BLaER1 treated with 17β-estradiol and CSF1 and Interleukin-3, amounts not matched to agents 10 nM and 100 nM (cell line): ENCODE data around the gene CFAP46.

Experiments
- H3K27ac ChIP-seq, 11 experiments: shearing (Covaris generic); formaldehyde crosslinking; 2 replicates each; pipeline ENCODE4 v1.8.1; 2022
- H3K27me3 ChIP-seq, 11 experiments: shearing (Covaris generic); formaldehyde crosslinking; 2 replicates each; pipeline ENCODE4 v1.8.1; 2022
- H3K36me3 ChIP-seq, 11 experiments: shearing (Covaris generic); formaldehyde crosslinking; 2 replicates each; pipeline ENCODE4 v1.8.1; 2022
- H3K4me1 ChIP-seq, 10 experiments: shearing (Covaris generic); formaldehyde crosslinking; 2 replicates each; pipeline ENCODE4 v1.8.1; 2022
- H3K4me2 ChIP-seq, 11 experiments: shearing (Covaris generic); formaldehyde crosslinking; 2 replicates each; pipeline ENCODE4 v1.8.1; 2022
- H3K4me3 ChIP-seq, 10 experiments: shearing (Covaris generic); formaldehyde crosslinking; 2 replicates each; pipeline ENCODE4 v1.8.1; 2022
- H3K9ac ChIP-seq, 11 experiments: shearing (Covaris generic); formaldehyde crosslinking; 2 replicates each; pipeline ENCODE4 v1.8.1; 2022
- H3K9me3 ChIP-seq, 11 experiments: shearing (Covaris generic); formaldehyde crosslinking; replicated peaks in 1 of 11; 2 replicates each; pipeline ENCODE4 v1.8.1; 2022
- H4K20me1 ChIP-seq, 11 experiments: shearing (Covaris generic); formaldehyde crosslinking; 2 replicates each; pipeline ENCODE4 v1.8.1; 2022
- Cebpa-rat ChIP-seq, 11 experiments: shearing (Covaris generic); IDR thresholded peaks; 2 replicates each; pipeline ENCODE4 v1.8.1; 2022

The CFAP46 gene

GRCh38 chr10:132820056-132820455 lies 122.3 kb downstream of the CFAP46 start:
- Histone ChIP-seq H3K4me2 (no peak overlapping the region), H3K9me3 (peaks cover 32 to 62% (median 52%) of the 10 kb centered on the region in 11 experiments), H4K20me1 (no peaks in the 10 kb centered on the region; a peak in 1 of 22 replicates), H3K27me3 (no peaks in the 10 kb centered on the region), H3K4me3 (no peak overlapping the region), H3K36me3 (no peaks in the 10 kb centered on the region), H3K4me1 (peaks cover 0 to 21% (median 14%) of the 10 kb centered on the region in 10 experiments; a peak in 12 of 20 replicates), H3K9ac (no peak overlapping the region), H3K27ac (no peak overlapping the region)
- TF ChIP-seq Cebpa-rat (IDR thresholded peaks at IDR 0.05): no peak

GRCh38 chr10:132817701-132818211 lies 124.6 kb downstream of the CFAP46 start:
- Histone ChIP-seq H3K4me1 (peaks cover 0 to 33% (median 21%) of the 10 kb centered on the region in 10 experiments; a peak in 12 of 20 replicates), H3K4me3 (no peak overlapping the region), H4K20me1 (peaks cover 0 to 5% (median 0%) of the 10 kb centered on the region in 11 experiments; a peak in 2 of 22 replicates), H3K36me3 (no peaks in the 10 kb centered on the region), H3K4me2 (no peak overlapping the region), H3K9ac (no peak overlapping the region), H3K27me3 (no peaks in the 10 kb centered on the region), H3K9me3 (peaks cover 27 to 52% (median 43%) of the 10 kb centered on the region in 11 experiments), H3K27ac (no peak overlapping the region)
- no peak for TF ChIP-seq Cebpa-rat (IDR thresholded peaks at IDR 0.05)

GRCh38 chr10:132816718-132817117 lies 125.7 kb downstream of the CFAP46 start:
- H4K20me1 ChIP-seq: peaks cover 0 to 5% (median 0%) of the 10 kb centered on the region in 11 experiments; a peak in 2 of 22 replicates
- no peaks in the 10 kb centered on the region for H3K27me3 ChIP-seq
- H3K36me3 ChIP-seq: no peaks in the 10 kb centered on the region
- H3K4me3 ChIP-seq: no peak overlapping the region
- H3K4me1 ChIP-seq: peaks cover 0 to 33% (median 21%) of the 10 kb centered on the region in 10 experiments; a peak in 12 of 20 replicates
- TF ChIP-seq Cebpa-rat (IDR thresholded peaks at IDR 0.05): no peak
- H3K4me2 ChIP-seq: peak overlapping the region in 2 of 11 experiments; percentile 12 to 43; a peak in 3 of 22 replicates
- no peak overlapping the region for H3K9ac ChIP-seq
- no peak overlapping the region for H3K27ac ChIP-seq
- H3K9me3 ChIP-seq: peaks cover 17 to 41% (median 33%) of the 10 kb centered on the region in 11 experiments

GRCh38 chr10:132815168-132815857 lies 127.1 kb downstream of the CFAP46 start:
- H3K27ac ChIP-seq: no peak overlapping the region
- peak overlapping the region in 7 of 11 experiments; percentile 11 to 43 (median 32); a peak in 12 of 22 replicates for H3K4me2 ChIP-seq
- no peak for TF ChIP-seq Cebpa-rat (IDR thresholded peaks at IDR 0.05)
- no peak overlapping the region for H3K9ac ChIP-seq
- H3K9me3 ChIP-seq: peaks cover 11 to 27% (median 19%) of the 10 kb centered on the region in 11 experiments; a peak in 21 of 22 replicates
- peaks cover 0 to 13% (median 0%) of the 10 kb centered on the region in 11 experiments; a peak in 2 of 22 replicates for H4K20me1 ChIP-seq
- no peaks in the 10 kb centered on the region for H3K36me3 ChIP-seq
- peaks cover 0 to 33% (median 21%) of the 10 kb centered on the region in 10 experiments; a peak in 12 of 20 replicates for H3K4me1 ChIP-seq
- H3K4me3 ChIP-seq: no peak overlapping the region
- no peaks in the 10 kb centered on the region for H3K27me3 ChIP-seq

- TF ChIP-seq Cebpa-rat (IDR thresholded peaks at IDR 0.05): no peak
- Histone ChIP-seq H3K27me3 (no peaks in the 10 kb centered on the region), H4K20me1 (peaks cover 0 to 21% (median 0%) of the 10 kb centered on the region in 11 experiments; a peak in 2 of 22 replicates), H3K9me3 (peaks cover 4 to 19% (median 11%) of the 10 kb centered on the region in 11 experiments; a peak in 16 of 22 replicates), H3K9ac (no peak overlapping the region), H3K4me2 (peak overlapping the region in 4 of 11 experiments; percentile 5 to 38 (median 24); a peak in 4 of 22 replicates), H3K27ac (no peak overlapping the region), H3K4me3 (no peak overlapping the region), H3K36me3 (no peaks in the 10 kb centered on the region), H3K4me1 (peaks cover 0 to 33% (median 21%) of the 10 kb centered on the region in 10 experiments; a peak in 12 of 20 replicates)
Observed at GRCh38 chr10:132814469-132814856, 127.9 kb downstream of the CFAP46 start.

GRCh38 chr10:132813560-132814468 lies 128.6 kb downstream of the CFAP46 start:
- Histone ChIP-seq H4K20me1 (peaks cover 0 to 21% (median 0%) of the 10 kb centered on the region in 11 experiments; a peak in 2 of 22 replicates), H3K9ac (no peak overlapping the region), H3K27ac (no peak overlapping the region), H3K9me3 (peaks cover 0 to 15% (median 6%) of the 10 kb centered on the region in 11 experiments; a peak in 7 of 22 replicates), H3K4me1 (peaks cover 0 to 33% (median 21%) of the 10 kb centered on the region in 10 experiments; a peak in 12 of 20 replicates), H3K4me2 (peak overlapping the region in 3 of 11 experiments; percentile 5 to 38 (median 19); a peak in 3 of 22 replicates), H3K36me3 (no peaks in the 10 kb centered on the region), H3K4me3 (no peak overlapping the region), H3K27me3 (no peaks in the 10 kb centered on the region)
- no peak for TF ChIP-seq Cebpa-rat (IDR thresholded peaks at IDR 0.05)

- TF ChIP-seq Cebpa-rat (IDR thresholded peaks at IDR 0.05): no peak
- no peak overlapping the region for H3K4me2 ChIP-seq
- peaks cover 0 to 21% (median 0%) of the 10 kb centered on the region in 11 experiments; a peak in 2 of 22 replicates for H4K20me1 ChIP-seq
- H3K9me3 ChIP-seq: peaks cover 0 to 11% (median 6%) of the 10 kb centered on the region in 11 experiments; a peak in 7 of 22 replicates
- H3K27me3 ChIP-seq: no peaks in the 10 kb centered on the region
- H3K36me3 ChIP-seq: no peaks in the 10 kb centered on the region
- H3K27ac ChIP-seq: no peak overlapping the region
- H3K4me3 ChIP-seq: no peak overlapping the region
- peaks cover 0 to 33% (median 21%) of the 10 kb centered on the region in 10 experiments; a peak in 12 of 20 replicates for H3K4me1 ChIP-seq
- H3K9ac ChIP-seq: no peak overlapping the region
Observed at GRCh38 chr10:132813001-132813401, 129.4 kb downstream of the CFAP46 start.

GRCh38 chr10:132812520-132812919 lies 129.8 kb downstream of the CFAP46 start:
- no peak for TF ChIP-seq Cebpa-rat (IDR thresholded peaks at IDR 0.05)
- Histone ChIP-seq H3K36me3 (no peaks in the 10 kb centered on the region), H3K4me2 (no peak overlapping the region), H3K9ac (no peak overlapping the region), H3K4me1 (peaks cover 0 to 33% (median 21%) of the 10 kb centered on the region in 10 experiments; a peak in 12 of 20 replicates), H3K9me3 (peaks cover 0 to 6% (median under 1%) of the 10 kb centered on the region in 11 experiments; a peak in 6 of 22 replicates), H3K27ac (no peak overlapping the region), H3K27me3 (no peaks in the 10 kb centered on the region), H3K4me3 (no peak overlapping the region), H4K20me1 (peaks cover 0 to 21% (median 0%) of the 10 kb centered on the region in 11 experiments; a peak in 2 of 22 replicates)
